Epithelial cell of proximal tubule (primary cell): ENCODE results near the gene ZNF79. TPM values are rescaled to one million over a fixed set of nuclear protein-coding genes. Genes with fewer than 3 reads are reported as not detected.

Experiments used
- DNase-seq: peaks from one replicate; pipeline ENCODE4 v3.0.0-alpha.2; 2011; ENCODE audit warnings: low read depth
- H3K4me3 ChIP-seq: 2 replicates; pipeline ENCODE4 v1.5.1; 2011; ENCODE audit warnings: low read depth, mild to moderate bottlenecking, low read length
- CTCF ChIP-seq: conservative IDR thresholded peaks from 2 replicates; pipeline ENCODE4 v1.5.1; 2012; ENCODE audit warnings: low read depth, mild to moderate bottlenecking, low read length
- total RNA-seq: library from RNA; depleted of rRNA; stranded (reverse); fragments of >200 nt; gene quantifications from 2 replicates; pipeline ENCODE4 v1.2.3, GENCODE V29; 2015

Gene ZNF79
- total RNA-seq, 1 donor from 2014 or later = 7.4 TPM

DNA sequence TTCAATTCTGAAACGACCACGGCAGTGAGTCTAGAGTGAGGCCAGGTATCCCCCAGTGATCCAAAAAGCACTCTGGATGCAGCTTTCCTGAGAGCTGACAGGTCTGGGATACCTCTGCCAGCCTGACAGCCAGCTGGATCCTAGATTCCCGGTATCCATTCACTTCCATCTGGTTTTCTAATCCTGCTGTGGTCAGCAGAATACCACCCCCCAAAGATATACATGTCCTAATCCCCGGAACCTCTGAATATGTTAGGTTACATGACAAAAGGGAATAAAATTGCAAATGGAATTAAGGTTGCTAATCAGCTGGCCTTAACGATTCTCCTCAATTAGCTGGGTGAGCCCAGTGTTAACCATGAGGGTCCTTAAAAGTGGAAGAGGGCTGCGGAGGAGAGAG, 1.4 kb upstream of the ZNF79 start:
- H3K4me3 ChIP-seq = peak overlapping the region; percentile 84
- no peak for TF ChIP-seq CTCF

DNA sequence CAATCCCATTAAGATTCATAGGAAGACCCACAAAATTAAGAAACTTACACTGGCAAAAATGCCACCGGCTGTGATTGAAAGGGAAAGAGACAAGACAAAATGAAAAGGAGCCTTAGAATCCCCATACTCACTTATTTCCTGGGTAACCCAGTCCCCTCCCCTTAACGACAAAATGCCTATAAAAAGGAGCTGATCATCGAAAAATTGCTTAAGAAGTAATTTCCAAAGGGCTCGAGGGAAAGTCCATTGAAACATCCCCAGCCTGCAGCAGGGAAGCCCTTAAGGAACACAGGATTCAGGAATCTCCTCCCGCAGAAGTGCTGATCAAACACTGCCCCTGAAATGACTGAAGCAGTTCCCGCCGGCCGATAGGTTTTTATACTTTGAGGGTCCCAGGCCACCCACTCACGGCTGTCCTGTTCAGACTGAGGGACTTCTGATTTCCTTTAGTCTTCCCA, 677 bp upstream of the ZNF79 start:
- DNase-seq = no peak

More for the DNA sequence above, 1.4 kb upstream of the ZNF79 start:
- no peak for DNase-seq

DNA sequence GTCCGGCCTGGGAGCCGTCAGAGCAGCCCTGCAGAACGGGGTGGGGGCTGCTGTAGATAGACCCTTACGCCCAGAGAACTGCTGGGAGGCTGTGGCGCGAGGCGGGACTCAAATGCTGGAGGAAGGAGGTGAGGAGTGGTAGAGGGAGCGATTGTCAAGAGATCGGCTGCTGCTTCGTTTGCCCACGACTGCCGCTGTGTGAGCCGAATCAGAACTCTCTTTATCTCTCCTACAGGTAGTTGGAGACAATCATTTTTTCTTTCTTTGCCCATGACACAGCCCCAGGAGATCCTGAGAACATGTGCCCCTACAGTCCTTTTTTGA, 456 bp downstream of the ZNF79 start:
- DNase-seq = no peak
- peak; percentile 6 for TF ChIP-seq CTCF
- peak overlapping the region; percentile 84 for H3K4me3 ChIP-seq

More for the DNA sequence above, 677 bp upstream of the ZNF79 start:
- peak overlapping the region; percentile 84 for H3K4me3 ChIP-seq
- TF ChIP-seq CTCF = no peak

GRCh38 chr9:127426756-127427155, 2.6 kb downstream of the ZNF79 start:
- no peak overlapping the region for H3K4me3 ChIP-seq
- no peak for DNase-seq
- TF ChIP-seq CTCF = no peak

- no peak for DNase-seq
- no peak overlapping the region for H3K4me3 ChIP-seq
- TF ChIP-seq CTCF = no peak
Measured at GRCh38 chr9:127428348-127428747, 4.2 kb downstream of the ZNF79 start.

DNA sequence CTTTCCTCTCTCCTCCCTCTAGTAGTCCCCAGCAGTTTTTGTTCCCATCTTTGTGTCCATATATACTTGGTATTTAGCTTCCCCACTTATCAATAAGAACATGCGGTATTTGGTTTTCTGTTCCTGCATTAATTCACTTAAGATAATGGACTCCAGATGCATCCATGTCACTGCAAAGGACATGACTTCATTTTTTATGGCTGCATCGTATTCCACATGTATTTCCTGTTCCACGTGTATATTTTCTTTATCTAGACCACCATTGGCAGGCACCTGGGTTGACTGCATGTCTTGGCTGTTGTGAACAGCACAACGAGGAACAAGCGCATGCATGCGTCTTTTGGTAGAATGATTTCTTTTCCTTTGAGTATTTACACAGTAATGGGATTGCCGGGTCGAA, 6.2 kb downstream of the ZNF79 start:
- TF ChIP-seq CTCF = no peak
- DNase-seq = no peak
- no peak overlapping the region for H3K4me3 ChIP-seq

- TF ChIP-seq CTCF = peak; percentile 16
- no peak for DNase-seq
- H3K4me3 ChIP-seq = no peak overlapping the region
Measured at GRCh38 chr9:127437497-127438264, 13.5 kb downstream of the ZNF79 start.
